ENCODE data around the gene LACRT.

The LACRT gene

GRCh38 chr12:54608769-54609168, 25.9 kb downstream of the LACRT start:
- no peak for TF ChIP-seq CTCF (IDR thresholded peaks at IDR 0.05; ENCODE audit: low read depth, low read length, missing control alignments)
- DNase-seq (ENCODE audit: extremely low read depth, low read depth): no peak
- no peak overlapping the region for H3K4me3 ChIP-seq (replicated peaks; ENCODE audit: low read depth, low read length)

GRCh38 chr12:54608156-54608555, 26.5 kb downstream of the LACRT start:
- TF ChIP-seq CTCF (IDR thresholded peaks at IDR 0.05; ENCODE audit: low read depth, low read length, missing control alignments): no peak
- DNase-seq (ENCODE audit: extremely low read depth, low read depth): no peak
- H3K4me3 ChIP-seq (replicated peaks; ENCODE audit: low read depth, low read length): no peak overlapping the region

GRCh38 chr12:54606556-54606955, 28.1 kb downstream of the LACRT start:
- no peak for DNase-seq (ENCODE audit: extremely low read depth, low read depth)
- no peak for TF ChIP-seq CTCF (IDR thresholded peaks at IDR 0.05; ENCODE audit: low read depth, low read length, missing control alignments)
- no peak overlapping the region for H3K4me3 ChIP-seq (replicated peaks; ENCODE audit: low read depth, low read length)

- no peak for TF ChIP-seq CTCF (IDR thresholded peaks at IDR 0.05; ENCODE audit: low read depth, low read length, missing control alignments)
- DNase-seq (ENCODE audit: extremely low read depth, low read depth): no peak
- H3K4me3 ChIP-seq (replicated peaks; ENCODE audit: low read depth, low read length): no peak overlapping the region
Observed at GRCh38 chr12:54605138-54605970, 29.3 kb downstream of the LACRT start.

GRCh38 chr12:54604436-54604835, 30.3 kb downstream of the LACRT start:
- DNase-seq (ENCODE audit: extremely low read depth, low read depth): no peak
- no peak for TF ChIP-seq CTCF (IDR thresholded peaks at IDR 0.05; ENCODE audit: low read depth, low read length, missing control alignments)
- no peak overlapping the region for H3K4me3 ChIP-seq (replicated peaks; ENCODE audit: low read depth, low read length)

- H3K4me3 ChIP-seq (replicated peaks; ENCODE audit: low read depth, low read length): no peak overlapping the region
- no peak for DNase-seq (ENCODE audit: extremely low read depth, low read depth)
- no peak for TF ChIP-seq CTCF (IDR thresholded peaks at IDR 0.05; ENCODE audit: low read depth, low read length, missing control alignments)
Observed at GRCh38 chr12:54603872-54604271, 30.8 kb downstream of the LACRT start.

All from HFF-Myc (cell line).